Kidney epithelial cell (primary cell): ENCODE measurements around the gene SPRED2. TPM values are rescaled to one million over a fixed set of nuclear protein-coding genes. Genes with fewer than 3 reads are reported as not detected.

Experiments
- DNase-seq: peaks from one replicate; pipeline ENCODE4 v3.0.0-alpha.2; 2010; ENCODE audit warnings: low read depth
- H3K27me3 ChIP-seq: 2 replicates; pipeline ENCODE4 v1.6.0; 2011; ENCODE audit warnings: low read length; ENCODE audit not compliant: control insufficient read depth, insufficient read depth
- H3K36me3 ChIP-seq: 2 replicates; pipeline ENCODE4 v1.5.1; 2011; ENCODE audit warnings: low read length; ENCODE audit not compliant: control insufficient read depth, insufficient read depth
- H3K4me3 ChIP-seq: 2 replicates; pipeline ENCODE4 v1.5.1; 2011; ENCODE audit warnings: low read depth, mild to moderate bottlenecking, control low read depth, low read length
- total RNA-seq: library from RNA; depleted of rRNA; stranded (reverse); fragments of >200 nt; gene quantifications from 2 replicates; pipeline ENCODE4 v1.2.3, GENCODE V29; 2015
- TF ChIP-seq, protein P1 (sequence below): IDR thresholded peaks from 2 replicates; pipeline ENCODE4 v1.5.1; 2011; ENCODE audit warnings: mild to moderate bottlenecking, moderate library complexity, low read length, control low read depth, inconsistent platforms; ENCODE audit not compliant: insufficient read depth, poor library complexity, severe bottlenecking

Gene SPRED2
- total RNA-seq, 1 donor from 2014 or later: 18.4 TPM

DNA sequence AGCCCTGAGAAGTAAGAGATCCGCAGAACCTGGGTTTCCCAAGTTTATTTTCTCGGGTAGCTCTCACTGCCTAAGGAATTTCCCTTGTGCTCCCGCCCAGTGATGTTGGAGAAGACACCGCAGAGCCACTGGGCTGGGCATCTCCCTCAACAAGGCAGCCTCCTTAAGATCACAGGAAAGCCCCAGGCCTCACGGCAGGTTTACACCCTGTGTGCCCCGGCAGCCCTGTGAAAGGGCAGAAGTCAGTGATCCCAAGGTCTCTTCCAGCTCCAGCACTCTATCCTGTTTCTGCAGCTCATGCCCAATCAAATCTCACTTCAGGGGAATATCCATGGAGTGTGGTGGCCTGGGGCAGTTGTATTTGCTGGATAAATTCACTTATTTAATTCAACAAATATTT lies 138.3 kb downstream of the SPRED2 start:
- TF ChIP-seq, protein P1, sequence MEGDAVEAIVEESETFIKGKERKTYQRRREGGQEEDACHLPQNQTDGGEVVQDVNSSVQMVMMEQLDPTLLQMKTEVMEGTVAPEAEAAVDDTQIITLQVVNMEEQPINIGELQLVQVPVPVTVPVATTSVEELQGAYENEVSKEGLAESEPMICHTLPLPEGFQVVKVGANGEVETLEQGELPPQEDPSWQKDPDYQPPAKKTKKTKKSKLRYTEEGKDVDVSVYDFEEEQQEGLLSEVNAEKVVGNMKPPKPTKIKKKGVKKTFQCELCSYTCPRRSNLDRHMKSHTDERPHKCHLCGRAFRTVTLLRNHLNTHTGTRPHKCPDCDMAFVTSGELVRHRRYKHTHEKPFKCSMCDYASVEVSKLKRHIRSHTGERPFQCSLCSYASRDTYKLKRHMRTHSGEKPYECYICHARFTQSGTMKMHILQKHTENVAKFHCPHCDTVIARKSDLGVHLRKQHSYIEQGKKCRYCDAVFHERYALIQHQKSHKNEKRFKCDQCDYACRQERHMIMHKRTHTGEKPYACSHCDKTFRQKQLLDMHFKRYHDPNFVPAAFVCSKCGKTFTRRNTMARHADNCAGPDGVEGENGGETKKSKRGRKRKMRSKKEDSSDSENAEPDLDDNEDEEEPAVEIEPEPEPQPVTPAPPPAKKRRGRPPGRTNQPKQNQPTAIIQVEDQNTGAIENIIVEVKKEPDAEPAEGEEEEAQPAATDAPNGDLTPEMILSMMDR: no peak
- no peak overlapping the region for H3K4me3 ChIP-seq
- H3K36me3 ChIP-seq: no peaks in the 10 kb centered on the region
- H3K27me3 ChIP-seq: no peaks in the 10 kb centered on the region
- DNase-seq: no peak

DNA sequence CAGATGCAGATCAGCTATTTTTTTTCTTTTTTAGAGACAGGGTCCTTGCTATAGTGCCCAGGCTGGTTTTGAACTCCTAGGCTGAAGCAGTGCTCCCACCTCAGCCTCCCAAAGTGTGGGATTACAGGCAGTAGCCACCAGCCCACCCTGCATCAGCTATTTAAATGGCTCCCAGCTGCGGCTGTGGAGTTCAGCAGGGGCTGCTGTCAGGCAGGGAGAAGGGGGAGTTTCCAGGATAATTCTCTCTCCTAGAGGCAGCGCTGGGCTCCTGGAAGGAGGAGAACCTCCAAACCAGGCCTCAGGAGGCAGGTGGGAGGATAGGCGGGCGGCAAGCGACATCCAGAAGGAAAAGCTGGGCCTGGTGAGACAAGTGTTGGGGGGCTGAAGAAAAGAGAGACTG lies 139.0 kb downstream of the SPRED2 start:
- no peak for DNase-seq
- TF ChIP-seq, protein P1: no peak
- Histone ChIP-seq H3K4me3 (no peak overlapping the region), H3K36me3 (no peaks in the 10 kb centered on the region), H3K27me3 (no peaks in the 10 kb centered on the region)

DNA sequence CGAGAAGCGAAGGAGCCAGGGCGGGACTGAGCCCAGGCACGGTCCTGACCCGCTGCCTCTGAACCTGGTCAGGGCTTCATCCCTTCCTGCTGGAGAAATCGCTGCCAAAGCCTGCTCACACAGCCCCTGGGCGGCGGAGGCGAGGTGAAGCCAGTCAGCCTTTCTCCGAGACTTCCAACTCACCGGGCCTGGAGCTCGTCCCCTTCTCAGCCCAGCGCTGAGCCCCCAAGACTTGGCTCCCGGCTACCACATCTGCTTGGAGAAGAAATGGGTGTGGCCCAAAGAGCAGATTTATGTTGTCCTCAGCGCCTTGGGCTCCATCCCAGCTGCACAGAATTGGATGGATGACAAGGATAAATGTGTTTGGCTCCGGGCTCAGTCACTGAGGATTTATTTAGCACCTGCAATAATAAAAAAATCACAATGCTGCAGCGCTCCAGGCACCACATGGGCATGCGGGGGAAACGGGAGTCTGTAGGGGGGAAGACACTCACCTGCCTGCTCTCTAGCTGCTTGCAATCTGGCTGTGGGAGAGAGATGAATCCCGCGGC lies 139.9 kb downstream of the SPRED2 start:
- DNase-seq: no peak
- H3K4me3 ChIP-seq: no peak overlapping the region
- TF ChIP-seq, protein P1: no peak

DNA sequence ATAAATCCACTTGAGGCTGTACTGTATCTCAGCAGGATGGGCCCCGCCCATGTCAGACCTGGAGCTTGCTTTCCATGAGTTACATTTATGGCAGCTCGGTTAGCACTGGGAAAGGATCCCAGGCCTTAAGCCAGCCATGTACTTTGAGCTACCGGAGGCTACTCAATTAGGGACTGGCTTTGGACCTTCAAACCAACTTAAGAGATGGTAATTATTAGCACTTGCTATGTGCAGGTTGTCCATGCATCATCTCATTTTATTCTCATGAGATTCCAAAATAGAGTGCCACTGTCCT lies 140.3 kb downstream of the SPRED2 start:
- H3K4me3 ChIP-seq: no peak overlapping the region
- H3K36me3 ChIP-seq: no peaks in the 10 kb centered on the region
- TF ChIP-seq, protein P1: no peak
- DNase-seq: no peak
- no peaks in the 10 kb centered on the region for H3K27me3 ChIP-seq

More for the DNA sequence above, 139.9 kb downstream of the SPRED2 start:
- Histone ChIP-seq H3K27me3 (no peaks in the 10 kb centered on the region), H3K36me3 (no peaks in the 10 kb centered on the region)

DNA sequence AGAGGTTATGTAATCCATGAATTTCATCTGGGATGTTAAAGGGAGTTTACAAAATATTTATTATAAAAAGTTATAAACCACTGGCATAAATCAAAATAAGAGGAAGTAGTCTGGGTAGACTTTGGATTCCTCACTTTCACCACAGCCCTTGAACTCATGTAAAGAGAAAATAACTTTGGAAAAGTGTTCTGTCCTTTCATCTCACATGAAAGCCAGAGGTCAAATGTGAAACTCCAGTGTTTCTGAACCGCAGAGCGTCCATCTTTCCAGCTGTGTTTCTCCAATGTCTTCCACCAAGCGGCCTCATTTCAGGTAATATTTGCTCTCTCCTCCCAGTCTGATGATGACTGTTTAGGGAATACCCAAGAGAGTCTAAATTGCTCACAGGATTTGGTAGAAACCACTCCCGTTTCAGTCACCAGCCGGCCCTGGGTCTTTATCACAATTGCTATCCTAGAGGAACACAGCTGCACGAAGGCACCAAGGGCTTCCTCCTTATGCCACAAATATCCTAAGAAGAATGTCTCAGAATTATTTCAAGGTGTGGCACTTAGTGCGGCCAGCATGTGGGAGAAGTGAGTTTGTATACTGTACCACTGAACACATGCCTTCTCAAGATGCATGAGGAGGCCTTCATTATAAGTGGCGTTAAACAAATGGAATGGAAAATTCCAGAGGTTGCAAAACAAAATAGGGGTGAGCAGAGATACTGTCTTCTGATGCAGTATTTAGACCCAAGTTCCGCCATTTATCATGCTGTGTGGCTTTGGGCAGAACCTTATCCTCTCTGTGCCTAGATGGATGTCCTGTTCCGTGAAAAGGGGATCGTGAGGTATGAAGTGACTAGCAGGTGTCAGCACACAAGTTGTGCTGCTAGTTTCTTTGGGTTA lies 140.9 kb downstream of the SPRED2 start:
- Histone ChIP-seq H3K36me3 (no peaks in the 10 kb centered on the region), H3K4me3 (no peak overlapping the region), H3K27me3 (no peaks in the 10 kb centered on the region)
- TF ChIP-seq, protein P1: no peak
- DNase-seq: no peak
